PC-3 (cell line): ENCODE results near the gene ZNF107.

Experiments used
- EZH2 ChIP-seq: fragments of 300-600 bp; sonication (generic); IDR thresholded peaks from one replicate; pipeline ENCODE4 v1.6.1; 2017; ENCODE audit warnings: antibody characterized with exemption, mild to moderate bottlenecking, low read length; ENCODE audit not compliant: unreplicated experiment
- TF ChIP-seq, protein P1 (sequence below): fragments of 300-600 bp; sonication (generic); conservative IDR thresholded peaks from 2 replicates; pipeline ENCODE4 v1.5.1; 2017; ENCODE audit warnings: antibody characterized with exemption, low read depth, mild to moderate bottlenecking, low read length

GRCh38 chr7:64755865-64756264 lies 89.9 kb downstream of the ZNF107 start:
- TF ChIP-seq, protein P1, sequence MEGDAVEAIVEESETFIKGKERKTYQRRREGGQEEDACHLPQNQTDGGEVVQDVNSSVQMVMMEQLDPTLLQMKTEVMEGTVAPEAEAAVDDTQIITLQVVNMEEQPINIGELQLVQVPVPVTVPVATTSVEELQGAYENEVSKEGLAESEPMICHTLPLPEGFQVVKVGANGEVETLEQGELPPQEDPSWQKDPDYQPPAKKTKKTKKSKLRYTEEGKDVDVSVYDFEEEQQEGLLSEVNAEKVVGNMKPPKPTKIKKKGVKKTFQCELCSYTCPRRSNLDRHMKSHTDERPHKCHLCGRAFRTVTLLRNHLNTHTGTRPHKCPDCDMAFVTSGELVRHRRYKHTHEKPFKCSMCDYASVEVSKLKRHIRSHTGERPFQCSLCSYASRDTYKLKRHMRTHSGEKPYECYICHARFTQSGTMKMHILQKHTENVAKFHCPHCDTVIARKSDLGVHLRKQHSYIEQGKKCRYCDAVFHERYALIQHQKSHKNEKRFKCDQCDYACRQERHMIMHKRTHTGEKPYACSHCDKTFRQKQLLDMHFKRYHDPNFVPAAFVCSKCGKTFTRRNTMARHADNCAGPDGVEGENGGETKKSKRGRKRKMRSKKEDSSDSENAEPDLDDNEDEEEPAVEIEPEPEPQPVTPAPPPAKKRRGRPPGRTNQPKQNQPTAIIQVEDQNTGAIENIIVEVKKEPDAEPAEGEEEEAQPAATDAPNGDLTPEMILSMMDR, result no peak
- TF ChIP-seq EZH2, result no peak
